Stimulated activated naive CD8-positive, alpha-beta T cell treated with anti-CD3 and anti-CD28 coated beads, Interleukin-15, amount 100 ng/mL, for 72 hours (primary cell): ENCODE measurements around the gene PPIL3.

Source experiments
- ATAC-seq: fragments of 150-1000 bp; cut with Tn5 transposase; 2 replicates; pipeline ENCODE4 v1.10.0; 2021; ENCODE audit warnings: mild to moderate bottlenecking, moderate library complexity
- DNase-seq, 2 donors: peaks; one replicate each; pipeline ENCODE4 v3.0.0; 2021 to 2022
- H3K27ac Mint-ChIP-seq, 2 donors: one replicate each; pipeline ENCODE4 v1.8.0; 2022; ENCODE audit warnings: mild to moderate bottlenecking in 2 of 2, mixed read lengths in 2 of 2, moderate library complexity in 2 of 2
- H3K27me3 Mint-ChIP-seq: one replicate; pipeline ENCODE4 v1.8.0; 2022; ENCODE audit warnings: mixed read lengths
- H3K4me1 Mint-ChIP-seq: one replicate; pipeline ENCODE4 v1.8.0; 2022; ENCODE audit warnings: mild to moderate bottlenecking, mixed read lengths
- H3K4me3 Mint-ChIP-seq, 2 donors: one replicate each; pipeline ENCODE4 v1.8.0; 2022; ENCODE audit warnings: mild to moderate bottlenecking in 2 of 2, mixed read lengths in 2 of 2, moderate library complexity in 1 of 2
- H3K9me3 Mint-ChIP-seq, 2 donors: one replicate each; pipeline ENCODE4 v1.8.0; 2022; ENCODE audit warnings: mixed read lengths in 2 of 2

The PPIL3 gene

DNA sequence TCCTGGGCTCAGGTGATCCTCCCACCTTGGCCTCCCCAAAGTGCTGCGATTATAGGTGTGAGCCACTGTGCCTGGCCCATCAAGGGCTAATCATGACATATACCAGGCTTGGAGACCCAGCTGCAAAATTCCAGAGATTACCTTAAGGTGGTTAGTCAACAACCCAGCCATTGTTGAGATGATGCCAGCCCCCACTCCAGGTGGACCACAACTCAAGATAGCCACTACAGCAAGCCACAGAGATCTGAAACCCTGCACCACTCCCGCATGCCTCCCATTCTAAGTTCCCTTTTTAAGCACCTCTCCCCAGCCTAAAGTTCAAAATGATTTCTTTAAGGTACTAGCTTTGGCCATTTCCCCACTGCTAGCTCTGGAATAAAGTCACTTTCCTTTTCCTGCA lies 19.9 kb downstream of the PPIL3 start:
- peaks cover 26% of the 10 kb centered on the region for H3K4me1 Mint-ChIP-seq
- no peaks in the 10 kb centered on the region for H3K27me3 Mint-ChIP-seq
- peak overlapping the region; percentile 46 to 87 for H3K27ac Mint-ChIP-seq
- DNase-seq (no peak), ATAC-seq (no peak)
- no peak overlapping the region for H3K4me3 Mint-ChIP-seq
- H3K9me3 Mint-ChIP-seq = no peaks in the 10 kb centered on the region

DNA sequence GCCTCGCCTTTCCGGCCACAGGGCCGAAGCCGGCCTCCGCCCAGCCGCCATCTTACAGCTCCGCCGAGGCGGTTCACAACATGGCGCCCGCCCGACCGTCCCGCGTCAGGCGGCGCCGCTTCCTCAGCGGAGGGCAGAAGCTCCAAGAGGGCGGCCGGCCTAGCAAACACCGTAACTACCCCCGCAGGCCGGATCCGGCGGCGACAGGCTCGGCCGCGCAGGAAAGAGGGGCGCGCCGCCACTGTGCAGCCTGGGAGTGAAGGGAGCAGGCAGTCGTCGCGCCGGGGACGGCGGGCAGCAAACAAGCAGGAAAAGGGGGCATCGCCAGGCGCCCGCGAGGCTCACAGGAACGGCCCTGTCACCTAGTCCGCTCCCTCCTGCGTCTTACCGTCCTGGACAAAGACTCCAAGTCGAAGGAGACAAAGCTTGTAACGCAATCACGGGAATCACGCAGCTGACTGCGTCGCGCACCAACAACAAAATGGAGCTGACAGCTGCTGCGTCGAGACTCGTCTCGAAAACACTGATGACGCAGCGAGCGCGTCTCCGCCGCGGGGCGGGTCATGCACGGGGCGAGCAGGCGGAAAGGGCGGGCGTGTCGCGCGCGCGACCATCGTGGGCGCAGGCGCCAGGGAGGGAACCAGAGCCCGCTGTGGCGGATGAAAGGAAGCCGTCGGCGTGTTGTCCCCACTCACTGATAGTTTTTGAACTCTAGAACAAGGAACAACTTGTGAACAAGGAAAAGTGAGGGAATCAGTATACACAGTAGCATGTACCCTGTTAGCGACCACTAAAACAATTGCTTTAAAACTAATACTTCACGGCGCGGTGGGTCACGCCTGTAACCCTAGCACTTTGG lies 24.5 kb downstream of the PPIL3 start, which contains the start of gene CLK1:
CLK1 (minus strand) TSS at position 483 of the 859 bp plus-strand sequence. CDS start 2,796 bp downstream, outside the sequence.
- H3K4me1 Mint-ChIP-seq = peaks cover 49% of the 10 kb centered on the region
- H3K4me3 Mint-ChIP-seq = peak within 1 kb of the TSS; percentile 87 to 94
- DNase-seq (peak; percentile 89 to 94), ATAC-seq (peak; percentile 88)
- peak within 1 kb of the TSS; percentile 100 for H3K27ac Mint-ChIP-seq
- H3K9me3 Mint-ChIP-seq = no peaks in the 10 kb centered on the region
- H3K27me3 Mint-ChIP-seq = no peaks in the 10 kb centered on the region

GRCh38 chr2:200863782-200864175 lies 25.1 kb downstream of the PPIL3 start:
- H3K4me3 Mint-ChIP-seq = peak overlapping the region; percentile 87 to 94
- peak overlapping the region; percentile 100 for H3K27ac Mint-ChIP-seq
- peak in 1 of 2 donors; percentile 38 for DNase-seq
- ATAC-seq = peak; percentile 1
- no peaks in the 10 kb centered on the region for H3K9me3 Mint-ChIP-seq
- peaks cover 47% of the 10 kb centered on the region for H3K4me1 Mint-ChIP-seq
- no peaks in the 10 kb centered on the region for H3K27me3 Mint-ChIP-seq

DNA sequence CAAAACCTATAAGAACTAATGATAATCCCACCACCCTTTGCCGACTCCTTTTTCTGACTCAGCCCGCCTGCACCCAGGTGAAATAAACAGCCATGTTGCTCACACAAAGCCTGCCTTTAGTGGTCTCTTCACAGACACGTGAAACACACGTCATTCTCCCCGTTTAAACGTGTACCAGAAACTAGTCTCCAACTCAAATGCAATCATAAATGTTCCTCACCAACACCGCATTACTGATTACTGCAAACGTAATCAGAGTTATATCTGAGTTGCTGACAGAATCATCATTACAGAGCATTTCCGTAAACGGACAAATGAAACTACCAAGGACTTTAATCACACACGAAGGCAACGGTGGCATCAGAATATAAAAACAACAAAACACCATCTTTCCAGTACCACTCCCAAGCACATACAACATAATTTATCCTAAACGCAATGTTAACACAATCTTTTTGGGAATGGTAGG lies 26.3 kb downstream of the PPIL3 start:
- ATAC-seq = peak; percentile 73
- no peaks in the 10 kb centered on the region for H3K9me3 Mint-ChIP-seq
- H3K4me1 Mint-ChIP-seq = peaks cover 59% of the 10 kb centered on the region
- peak overlapping the region; percentile 87 to 94 for H3K4me3 Mint-ChIP-seq
- no peaks in the 10 kb centered on the region for H3K27me3 Mint-ChIP-seq
- H3K27ac Mint-ChIP-seq = peak overlapping the region; percentile 100
- peak; percentile 65 to 76 for DNase-seq

GRCh38 chr2:200861617-200862155 lies 27.2 kb downstream of the PPIL3 start:
- Mint-ChIP-seq H3K9me3 (no peaks in the 10 kb centered on the region), H3K4me1 (peaks cover 67% of the 10 kb centered on the region), H3K4me3 (peak overlapping the region; percentile 87 to 94), H3K27me3 (no peaks in the 10 kb centered on the region), H3K27ac (peak overlapping the region; percentile 100)
- ATAC-seq = no peak
- no peak for DNase-seq

DNA sequence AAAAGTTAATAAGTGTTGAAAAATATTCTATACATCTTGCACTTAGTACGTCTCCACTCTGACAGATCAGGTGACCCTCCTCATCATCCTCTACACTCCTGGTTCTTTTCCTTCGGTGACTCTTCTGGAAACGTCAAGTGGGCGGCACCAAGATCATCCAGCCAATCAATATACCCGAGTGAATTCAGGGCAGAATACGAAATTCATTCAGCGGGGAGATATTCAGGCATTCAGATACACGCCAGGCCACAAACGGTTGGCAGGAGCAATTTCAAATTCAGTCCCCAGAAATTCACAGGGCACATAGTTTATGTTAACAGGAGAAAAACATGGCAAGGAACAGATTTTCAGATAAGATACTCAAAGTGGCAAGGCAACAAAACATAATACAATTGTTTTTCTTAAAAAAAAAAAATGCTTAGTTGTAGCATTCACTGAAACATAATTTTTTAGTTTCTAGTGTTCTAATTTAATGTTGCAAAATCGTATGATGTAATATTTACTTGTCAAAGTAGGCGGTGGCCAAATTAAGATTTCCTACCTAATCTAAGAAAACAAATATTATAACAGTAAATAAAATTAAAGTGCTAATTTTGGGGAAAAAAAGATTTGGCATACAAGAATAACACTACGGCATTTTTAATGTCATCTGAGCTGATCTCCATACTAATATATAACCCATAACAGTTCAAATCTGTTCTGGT lies 28.6 kb downstream of the PPIL3 start:
- no peak for ATAC-seq
- peak overlapping the region; percentile 40 to 95 for H3K27ac Mint-ChIP-seq
- DNase-seq = no peak
- H3K9me3 Mint-ChIP-seq = no peaks in the 10 kb centered on the region
- H3K4me3 Mint-ChIP-seq = peak overlapping the region; percentile 87 to 94
- H3K4me1 Mint-ChIP-seq = peaks cover 68% of the 10 kb centered on the region
- H3K27me3 Mint-ChIP-seq = no peaks in the 10 kb centered on the region

- ATAC-seq = no peak
- H3K27me3 Mint-ChIP-seq = no peaks in the 10 kb centered on the region
- H3K4me3 Mint-ChIP-seq = peak overlapping the region in 1 of 2 donors; percentile 18
- DNase-seq = no peak
- H3K9me3 Mint-ChIP-seq = no peaks in the 10 kb centered on the region
- H3K27ac Mint-ChIP-seq = peak overlapping the region in 1 of 2 donors; percentile 86
- peaks cover 45% of the 10 kb centered on the region for H3K4me1 Mint-ChIP-seq
Measured at GRCh38 chr2:200856806-200857205, 32.1 kb downstream of the PPIL3 start.

DNA sequence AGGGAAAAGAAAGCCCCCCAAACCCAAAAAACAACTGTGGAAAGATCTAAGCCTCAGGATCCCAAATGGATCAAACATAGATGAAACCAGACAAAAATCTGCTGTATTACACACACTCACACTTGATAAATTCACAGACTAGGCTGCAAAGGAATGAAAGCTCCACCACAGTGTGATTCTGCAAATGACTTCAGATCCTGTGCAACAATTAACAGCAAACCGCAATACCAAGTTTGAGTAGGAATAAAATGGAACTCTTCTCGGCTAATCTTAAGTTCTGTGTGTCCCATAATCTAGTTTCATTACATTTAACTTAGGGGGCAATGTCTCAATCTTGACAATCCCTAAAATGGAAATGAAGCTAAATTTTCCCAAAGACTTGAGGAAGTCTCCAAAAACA lies 36.3 kb downstream of the PPIL3 start:
- no peak overlapping the region for H3K4me3 Mint-ChIP-seq
- peaks cover 13% of the 10 kb centered on the region for H3K4me1 Mint-ChIP-seq
- no peaks in the 10 kb centered on the region for H3K27me3 Mint-ChIP-seq
- ATAC-seq (no peak), DNase-seq (no peak)
- H3K27ac Mint-ChIP-seq = no peak overlapping the region
- no peaks in the 10 kb centered on the region for H3K9me3 Mint-ChIP-seq

DNA sequence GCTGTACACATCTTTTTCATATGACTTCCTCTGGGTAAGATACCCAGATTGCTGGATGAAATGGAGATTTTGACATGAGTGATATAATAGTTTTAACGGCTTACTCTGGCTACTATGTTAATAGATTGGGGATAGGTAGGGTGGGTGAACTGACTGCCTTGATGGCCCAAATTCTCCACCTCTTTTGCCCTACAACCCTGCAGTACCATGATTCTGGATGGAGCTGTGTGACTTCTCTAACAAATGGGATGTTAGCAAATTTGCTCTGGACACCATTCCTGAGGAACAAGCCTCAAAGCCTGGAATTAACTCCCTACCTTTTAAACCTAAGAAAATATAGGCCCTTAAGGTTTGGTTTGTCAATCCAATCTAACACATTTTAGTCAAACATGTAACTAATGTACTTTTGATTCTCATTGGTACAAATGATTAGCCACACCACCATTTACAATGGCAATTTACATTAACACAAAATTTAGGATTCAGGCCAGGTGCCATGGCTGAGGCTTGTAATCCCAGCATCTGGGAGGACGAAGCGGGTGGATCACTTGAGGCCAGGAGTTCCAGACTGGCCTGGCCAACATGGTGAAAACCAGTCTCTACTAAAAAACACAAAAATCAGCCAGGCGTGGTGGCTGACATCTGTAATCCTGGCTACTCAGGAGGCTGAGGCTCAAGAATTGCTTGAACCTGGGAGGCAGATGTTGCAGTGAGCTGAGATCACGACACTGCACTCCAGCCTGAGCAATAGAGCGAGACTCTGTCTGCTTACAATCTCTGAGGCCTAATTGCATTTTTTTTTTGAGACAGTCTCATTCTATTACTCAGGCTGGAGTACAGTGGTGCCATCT lies 37.3 kb downstream of the PPIL3 start:
- ATAC-seq (no peak), DNase-seq (no peak)
- H3K4me3 Mint-ChIP-seq = no peak overlapping the region
- H3K9me3 Mint-ChIP-seq = no peaks in the 10 kb centered on the region
- H3K4me1 Mint-ChIP-seq = peaks cover 4% of the 10 kb centered on the region
- H3K27ac Mint-ChIP-seq = peak overlapping the region in 1 of 2 donors; percentile 72
- no peaks in the 10 kb centered on the region for H3K27me3 Mint-ChIP-seq

DNA sequence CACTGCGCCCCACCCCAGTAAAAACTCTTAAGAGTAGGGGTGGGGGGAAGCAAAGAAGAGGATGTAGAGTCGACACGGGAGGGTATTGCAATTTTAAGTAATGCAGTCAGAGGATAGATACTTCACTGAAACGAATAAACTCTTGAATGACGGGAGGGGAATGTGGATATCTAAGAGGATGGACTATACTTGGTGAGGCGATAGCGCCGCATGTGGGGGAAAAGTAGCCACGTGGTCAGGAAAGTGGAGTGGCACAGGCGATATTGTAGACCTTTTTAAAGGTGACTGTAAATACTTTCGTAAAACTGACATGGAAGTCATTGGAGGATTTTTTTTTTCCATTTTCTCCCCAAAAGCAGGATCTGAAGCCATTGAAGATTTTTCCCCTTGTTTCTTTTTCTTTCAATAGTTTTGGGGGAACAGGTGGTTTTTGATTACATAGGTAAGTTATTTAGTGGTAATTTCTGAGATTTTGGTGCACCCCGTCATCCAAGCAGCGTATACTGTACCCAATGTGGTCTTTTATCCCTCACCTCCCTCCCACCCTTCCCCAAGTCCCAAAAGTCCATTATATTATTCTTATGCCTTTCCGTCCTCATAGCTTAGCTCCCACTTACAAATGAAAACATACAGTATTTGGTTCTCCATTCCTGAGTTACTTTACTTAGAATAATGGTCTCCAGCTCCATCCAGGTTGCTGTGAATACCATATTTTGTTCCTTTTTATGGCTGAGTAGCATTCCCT lies 38.2 kb downstream of the PPIL3 start:
- H3K4me1 Mint-ChIP-seq = no peaks in the 10 kb centered on the region
- ATAC-seq = peak; percentile 29

GRCh38 chr2:200847939-200848338 lies 40.9 kb downstream of the PPIL3 start:
- Mint-ChIP-seq H3K4me3 (no peak overlapping the region), H3K27ac (no peak overlapping the region), H3K27me3 (no peaks in the 10 kb centered on the region), H3K4me1 (no peaks in the 10 kb centered on the region), H3K9me3 (no peaks in the 10 kb centered on the region)
- DNase-seq = no peak
- no peak for ATAC-seq

More for the DNA sequence above, 38.2 kb downstream of the PPIL3 start:
- H3K9me3 Mint-ChIP-seq = no peaks in the 10 kb centered on the region
- H3K27ac Mint-ChIP-seq = no peak overlapping the region
- no peaks in the 10 kb centered on the region for H3K27me3 Mint-ChIP-seq
- H3K4me3 Mint-ChIP-seq = no peak overlapping the region
- no peak for DNase-seq

DNA sequence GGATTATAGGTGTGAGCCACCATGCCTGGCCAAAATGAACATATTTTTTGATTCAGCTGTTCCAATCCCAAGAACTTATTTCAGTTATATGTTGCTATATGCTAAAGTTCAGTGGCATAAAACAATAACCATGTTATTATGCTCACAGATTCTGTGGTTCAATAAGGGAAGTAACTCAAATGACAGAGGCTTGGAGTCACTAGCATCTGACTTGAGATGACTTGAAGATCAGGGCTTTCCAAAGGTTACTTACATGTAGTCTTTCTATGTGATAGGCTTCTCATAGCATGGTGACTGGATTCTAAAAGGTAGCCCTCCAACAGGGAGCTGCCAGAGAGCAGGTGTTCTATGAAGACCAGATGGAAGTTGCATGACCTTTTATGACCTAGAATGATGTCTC lies 41.6 kb downstream of the PPIL3 start:
- no peaks in the 10 kb centered on the region for H3K27me3 Mint-ChIP-seq
- no peak overlapping the region for H3K4me3 Mint-ChIP-seq
- DNase-seq (no peak), ATAC-seq (no peak)
- no peaks in the 10 kb centered on the region for H3K9me3 Mint-ChIP-seq
- no peaks in the 10 kb centered on the region for H3K4me1 Mint-ChIP-seq
- no peak overlapping the region for H3K27ac Mint-ChIP-seq

GRCh38 chr2:200845669-200846325 lies 43.1 kb downstream of the PPIL3 start:
- Mint-ChIP-seq H3K27me3 (no peaks in the 10 kb centered on the region), H3K4me3 (no peak overlapping the region), H3K9me3 (no peaks in the 10 kb centered on the region), H3K4me1 (no peaks in the 10 kb centered on the region), H3K27ac (no peak overlapping the region)
- no peak for DNase-seq
- ATAC-seq = no peak

GRCh38 chr2:200845194-200845593 lies 43.7 kb downstream of the PPIL3 start:
- H3K4me3 Mint-ChIP-seq = no peak overlapping the region
- H3K27me3 Mint-ChIP-seq = no peaks in the 10 kb centered on the region
- H3K27ac Mint-ChIP-seq = no peak overlapping the region
- peak; percentile 22 for ATAC-seq
- DNase-seq = no peak
- no peaks in the 10 kb centered on the region for H3K9me3 Mint-ChIP-seq
- H3K4me1 Mint-ChIP-seq = no peaks in the 10 kb centered on the region
